Measurements from ENCODE around the gene CCDC88C. TPM values are rescaled to one million over a fixed set of nuclear protein-coding genes. Genes with fewer than 3 reads are reported as not detected.

CCDC88C gene
- total RNA-seq, 1 experiment from 2014 or later: 19.7 TPM

- Histone ChIP-seq H3K4me3 (ENCODE audit: low read length) (no peak overlapping the region), H3K36me3 (ENCODE audit: low read depth, low read length) (no peaks in the 10 kb centered on the region), H3K9me3 (ENCODE audit: low read length) (no peaks in the 10 kb centered on the region), H3K27me3 (ENCODE audit: low read length) (no peaks in the 10 kb centered on the region), H3F3A (ENCODE audit: low read length, unreplicated experiment) (no peaks in the 10 kb centered on the region), H2AFZ (ENCODE audit: low read length) (no peak overlapping the region), H3K9ac (ENCODE audit: low read length) (no peak overlapping the region), H3K79me2 (ENCODE audit: low read length) (no peaks in the 10 kb centered on the region), H3K27ac (ENCODE audit: low read length) (no peak overlapping the region), H4K20me1 (ENCODE audit: low read length) (no peaks in the 10 kb centered on the region), H3K4me2 (ENCODE audit: low read length) (no peak overlapping the region), H3K4me1 (ENCODE audit: insufficient read depth, low read length) (no peaks in the 10 kb centered on the region), H3K9me2 (replicated peaks; ENCODE audit: low read length) (no peaks in the 10 kb centered on the region)
- no peak for TF ChIP-seq CTCF (conservative IDR thresholded peaks at IDR 0.05; ENCODE audit: low read depth, low read length)
- ChIA-PET CTCF (no interaction called here), POLR2A (ENCODE audit: unreplicated experiment) (no interaction called here)
- intact Hi-C loops (cut with micrococcal nuclease): no loop called here
- no TSS peak for BruUV-seq (replicated peaks)
- DNase-seq: no peak
- ATAC-seq: no peak
Observed at GRCh38 chr14:91258876-91259275, 158.7 kb downstream of the CCDC88C start.

DNA sequence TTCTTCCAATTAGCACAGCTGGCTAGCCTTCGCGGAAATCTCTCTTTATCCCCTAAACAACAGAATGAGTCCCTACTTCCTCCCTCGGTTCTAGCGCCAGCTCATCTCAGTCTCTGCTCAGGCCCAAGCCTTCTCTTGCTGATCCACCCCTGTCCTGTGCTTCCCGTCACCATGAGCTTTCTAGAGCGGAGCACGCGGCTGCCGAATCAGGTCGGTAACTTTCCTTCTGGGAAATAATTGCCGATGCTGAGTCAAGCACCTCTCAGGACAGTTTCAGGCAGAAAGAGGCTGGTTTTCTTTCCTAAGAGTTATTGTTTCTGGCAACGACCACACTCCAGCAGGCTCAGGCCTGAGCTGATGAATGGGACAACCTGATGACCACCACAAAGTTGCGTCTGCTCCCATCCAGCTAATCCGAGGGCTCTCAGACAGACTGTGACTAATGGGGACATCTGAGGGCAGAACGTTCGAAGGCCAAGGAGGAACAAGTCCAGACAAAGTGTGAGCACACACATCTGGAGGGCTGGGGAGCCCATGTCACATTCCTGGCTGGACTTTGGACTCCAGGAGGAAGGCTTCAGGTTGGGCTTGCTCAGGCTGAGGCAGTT lies 159.5 kb downstream of the CCDC88C start:
- BruUV-seq (replicated peaks): no TSS peak
- POLR2A ChIA-PET (ENCODE audit: unreplicated experiment): no interaction called here
- no peak overlapping the region for H3K27ac ChIP-seq (ENCODE audit: low read length)
- no peaks in the 10 kb centered on the region for H4K20me1 ChIP-seq (ENCODE audit: low read length)
- intact Hi-C loops (cut with micrococcal nuclease): no loop called here
- H3K36me3 ChIP-seq (ENCODE audit: low read depth, low read length): no peaks in the 10 kb centered on the region
- no peak for DNase-seq
- no peaks in the 10 kb centered on the region for H3F3A ChIP-seq (ENCODE audit: low read length, unreplicated experiment)
- no peak overlapping the region for H3K4me3 ChIP-seq (ENCODE audit: low read length)
- H3K79me2 ChIP-seq (ENCODE audit: low read length): no peaks in the 10 kb centered on the region
- ATAC-seq: no peak
- no peaks in the 10 kb centered on the region for H3K27me3 ChIP-seq (ENCODE audit: low read length)
- H2AFZ ChIP-seq (ENCODE audit: low read length): no peak overlapping the region
- no peak for TF ChIP-seq EZH2phosphoT487 (IDR thresholded peaks at IDR 0.05; ENCODE audit: borderline replicate concordance, low read length)
- no peak for TF ChIP-seq EZH2 (IDR thresholded peaks at IDR 0.05; ENCODE audit: low read length, unreplicated experiment)
- TF ChIP-seq CTCF (conservative IDR thresholded peaks at IDR 0.05; ENCODE audit: low read depth, low read length): no peak
- CTCF ChIA-PET: no interaction called here
- no peaks in the 10 kb centered on the region for H3K9me3 ChIP-seq (ENCODE audit: low read length)
- H3K9me2 ChIP-seq (replicated peaks; ENCODE audit: low read length): no peaks in the 10 kb centered on the region
- 0 out of 2 replicates have a peak, but pooled peaks cover 3% of the 10 kb centered on the region for H3K4me1 ChIP-seq (ENCODE audit: insufficient read depth, low read length)
- H3K9ac ChIP-seq (ENCODE audit: low read length): no peak overlapping the region
- H3K4me2 ChIP-seq (ENCODE audit: low read length): no peak overlapping the region

DNA sequence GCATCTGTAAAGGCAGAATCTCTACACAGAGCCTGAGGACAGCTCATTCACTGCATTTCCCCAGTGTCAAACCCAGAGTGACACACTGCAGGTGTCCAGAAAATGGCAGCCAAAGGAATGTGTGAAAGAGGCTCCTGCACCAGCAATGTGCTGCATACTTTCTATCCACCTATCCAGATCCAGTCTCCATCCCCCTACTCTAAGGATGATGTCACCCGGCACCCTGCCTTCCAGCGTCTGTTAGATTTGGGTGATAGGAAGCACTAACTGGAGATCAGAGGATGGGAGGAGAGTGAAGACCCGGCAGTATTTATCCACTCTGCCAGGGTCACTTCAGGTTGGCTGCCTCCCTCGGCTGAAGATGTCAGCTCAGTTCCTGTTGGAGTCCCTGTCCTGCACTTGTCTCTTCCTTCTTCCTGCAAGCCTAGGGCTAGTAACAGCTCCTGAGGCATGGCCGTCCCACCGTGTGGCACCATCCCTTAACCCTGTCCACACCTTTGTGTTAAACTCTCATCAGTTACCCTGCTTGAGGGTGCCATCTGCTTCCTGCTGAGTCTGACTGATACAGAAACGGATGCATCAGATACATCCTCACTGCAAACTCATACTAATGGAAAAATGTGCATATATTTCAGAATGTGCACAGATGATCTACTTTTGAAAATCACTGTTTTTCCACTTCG lies 160.2 kb downstream of the CCDC88C start:
- no peaks in the 10 kb centered on the region for H3K9me3 ChIP-seq (ENCODE audit: low read length)
- intact Hi-C loops (cut with micrococcal nuclease): no loop called here
- CTCF ChIA-PET: no interaction called here

More for the DNA sequence above, 160.2 kb downstream of the CCDC88C start:
- no peak for DNase-seq
- Histone ChIP-seq H4K20me1 (ENCODE audit: low read length) (no peaks in the 10 kb centered on the region), H3K36me3 (ENCODE audit: low read depth, low read length) (no peaks in the 10 kb centered on the region), H3K9ac (ENCODE audit: low read length) (no peak overlapping the region), H3K27ac (ENCODE audit: low read length) (no peak overlapping the region), H3K27me3 (ENCODE audit: low read length) (no peaks in the 10 kb centered on the region), H3K79me2 (ENCODE audit: low read length) (no peaks in the 10 kb centered on the region), H3K4me2 (ENCODE audit: low read length) (no peak overlapping the region), H3K4me1 (ENCODE audit: insufficient read depth, low read length) (0 out of 2 replicates have a peak, but pooled peaks cover 7% of the 10 kb centered on the region), H2AFZ (ENCODE audit: low read length) (no peak overlapping the region), H3K4me3 (ENCODE audit: low read length) (no peak overlapping the region), H3F3A (ENCODE audit: low read length, unreplicated experiment) (no peaks in the 10 kb centered on the region), H3K9me2 (replicated peaks; ENCODE audit: low read length) (no peaks in the 10 kb centered on the region)
- ATAC-seq: no peak
- TF ChIP-seq CTCF (conservative IDR thresholded peaks at IDR 0.05; ENCODE audit: low read depth, low read length) (no peak), EZH2phosphoT487 (IDR thresholded peaks at IDR 0.05; ENCODE audit: borderline replicate concordance, low read length) (no peak), EZH2 (IDR thresholded peaks at IDR 0.05; ENCODE audit: low read length, unreplicated experiment) (no peak)
- BruUV-seq (replicated peaks): no TSS peak
- POLR2A ChIA-PET (ENCODE audit: unreplicated experiment): no interaction called here

All from PC-3 (cell line).